NB4 (cell line): Measurements from ENCODE around the gene NARF.
A peak's percentile ranks its signal among the peaks of the same experiment; 100 is the strongest.

ENCODE experiments used
- DNase-seq: peaks from one replicate; pipeline ENCODE4 v3.0.0; 2010; ENCODE audit warnings: low read depth
- H3K4me3 ChIP-seq: one replicate; pipeline ENCODE4 v1.5.1; 2011; ENCODE audit warnings: mild to moderate bottlenecking, low read depth, low read length, moderate library complexity
- MYC ChIP-seq: IDR thresholded peaks from 2 replicates; pipeline ENCODE4 v1.6.1; 2011; ENCODE audit warnings: low read depth, low read length
- POLR2A ChIP-seq: IDR thresholded peaks from 2 replicates; pipeline ENCODE4 v1.6.1; 2011; ENCODE audit warnings: mild to moderate bottlenecking; ENCODE audit not compliant: insufficient read length; ENCODE audit errors: extremely low read depth
- TF ChIP-seq, protein P1 (sequence below): IDR thresholded peaks from one replicate; pipeline ENCODE4 v1.5.1; 2012; ENCODE audit warnings: low read depth, low read length
- TF ChIP-seq, protein P2 (sequence below): IDR thresholded peaks from 2 replicates; pipeline ENCODE4 v1.6.1; 2011; ENCODE audit warnings: low read depth, low read length

The NARF gene

DNA sequence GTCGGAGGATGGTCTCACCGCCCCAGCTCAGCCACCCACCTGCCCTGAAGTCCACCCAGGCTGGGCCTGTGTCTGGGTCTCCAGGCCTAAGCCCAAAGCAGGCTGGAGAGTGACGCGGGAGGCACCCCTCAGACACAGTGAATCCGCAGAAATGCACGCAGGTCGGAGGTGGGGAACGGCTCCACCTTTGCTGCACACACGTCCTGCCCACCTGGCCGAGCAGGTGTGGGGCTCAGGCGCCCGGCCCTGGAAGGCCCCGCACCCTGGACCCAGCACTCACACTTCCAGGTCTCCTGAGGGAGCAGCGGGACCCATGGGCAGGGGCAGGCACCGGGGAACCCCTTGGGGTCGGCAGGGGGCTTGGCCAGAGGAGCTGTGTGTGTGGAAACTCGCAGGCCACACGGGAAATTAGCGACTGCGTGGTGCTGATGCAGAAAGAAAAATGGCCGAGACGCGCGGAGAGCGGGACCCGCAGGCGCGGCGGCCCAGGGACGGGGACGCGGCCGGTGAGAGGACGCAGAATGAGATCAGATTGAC, 18.6 kb upstream of the NARF start:
- TF ChIP-seq, protein P1, sequence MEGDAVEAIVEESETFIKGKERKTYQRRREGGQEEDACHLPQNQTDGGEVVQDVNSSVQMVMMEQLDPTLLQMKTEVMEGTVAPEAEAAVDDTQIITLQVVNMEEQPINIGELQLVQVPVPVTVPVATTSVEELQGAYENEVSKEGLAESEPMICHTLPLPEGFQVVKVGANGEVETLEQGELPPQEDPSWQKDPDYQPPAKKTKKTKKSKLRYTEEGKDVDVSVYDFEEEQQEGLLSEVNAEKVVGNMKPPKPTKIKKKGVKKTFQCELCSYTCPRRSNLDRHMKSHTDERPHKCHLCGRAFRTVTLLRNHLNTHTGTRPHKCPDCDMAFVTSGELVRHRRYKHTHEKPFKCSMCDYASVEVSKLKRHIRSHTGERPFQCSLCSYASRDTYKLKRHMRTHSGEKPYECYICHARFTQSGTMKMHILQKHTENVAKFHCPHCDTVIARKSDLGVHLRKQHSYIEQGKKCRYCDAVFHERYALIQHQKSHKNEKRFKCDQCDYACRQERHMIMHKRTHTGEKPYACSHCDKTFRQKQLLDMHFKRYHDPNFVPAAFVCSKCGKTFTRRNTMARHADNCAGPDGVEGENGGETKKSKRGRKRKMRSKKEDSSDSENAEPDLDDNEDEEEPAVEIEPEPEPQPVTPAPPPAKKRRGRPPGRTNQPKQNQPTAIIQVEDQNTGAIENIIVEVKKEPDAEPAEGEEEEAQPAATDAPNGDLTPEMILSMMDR: no peak
- TF ChIP-seq POLR2A: no peak
- TF ChIP-seq, protein P2, sequence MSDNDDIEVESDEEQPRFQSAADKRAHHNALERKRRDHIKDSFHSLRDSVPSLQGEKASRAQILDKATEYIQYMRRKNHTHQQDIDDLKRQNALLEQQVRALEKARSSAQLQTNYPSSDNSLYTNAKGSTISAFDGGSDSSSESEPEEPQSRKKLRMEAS: no peak
- no peak for TF ChIP-seq MYC
- no peak overlapping the region for H3K4me3 ChIP-seq
- DNase-seq: no peak

DNA sequence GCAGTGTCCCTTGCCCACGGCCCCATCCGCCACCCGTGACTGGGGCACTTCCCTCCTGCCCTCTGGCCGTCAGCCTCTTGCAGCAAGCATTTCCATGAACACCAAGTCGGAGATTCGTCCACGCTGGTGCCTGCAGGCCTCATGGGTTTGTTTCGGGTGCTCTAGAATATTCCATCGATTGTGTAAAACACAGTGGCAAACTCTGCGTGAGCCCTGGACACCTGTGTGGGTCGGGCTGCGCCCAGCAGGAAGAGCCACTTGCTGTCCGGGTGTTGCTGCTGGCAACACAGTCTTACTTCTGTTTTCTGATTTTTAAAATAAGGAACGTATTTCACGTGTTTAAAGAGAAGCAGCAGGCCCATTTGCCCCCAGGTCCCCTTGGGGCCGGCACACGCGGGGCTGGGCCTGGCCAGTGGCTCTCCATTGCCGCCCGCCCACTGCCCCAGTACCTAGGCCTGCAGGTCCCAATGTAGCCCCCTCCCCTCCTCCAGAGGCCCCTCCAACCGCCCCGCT, 18.0 kb upstream of the NARF start:
- no peak overlapping the region for H3K4me3 ChIP-seq
- DNase-seq: peak; percentile 65
- TF ChIP-seq, protein P2: peak; percentile 76
- TF ChIP-seq POLR2A: no peak
- TF ChIP-seq, protein P1: no peak
- TF ChIP-seq MYC: peak; percentile 61; the same call in 1 of the 2 replicates

DNA sequence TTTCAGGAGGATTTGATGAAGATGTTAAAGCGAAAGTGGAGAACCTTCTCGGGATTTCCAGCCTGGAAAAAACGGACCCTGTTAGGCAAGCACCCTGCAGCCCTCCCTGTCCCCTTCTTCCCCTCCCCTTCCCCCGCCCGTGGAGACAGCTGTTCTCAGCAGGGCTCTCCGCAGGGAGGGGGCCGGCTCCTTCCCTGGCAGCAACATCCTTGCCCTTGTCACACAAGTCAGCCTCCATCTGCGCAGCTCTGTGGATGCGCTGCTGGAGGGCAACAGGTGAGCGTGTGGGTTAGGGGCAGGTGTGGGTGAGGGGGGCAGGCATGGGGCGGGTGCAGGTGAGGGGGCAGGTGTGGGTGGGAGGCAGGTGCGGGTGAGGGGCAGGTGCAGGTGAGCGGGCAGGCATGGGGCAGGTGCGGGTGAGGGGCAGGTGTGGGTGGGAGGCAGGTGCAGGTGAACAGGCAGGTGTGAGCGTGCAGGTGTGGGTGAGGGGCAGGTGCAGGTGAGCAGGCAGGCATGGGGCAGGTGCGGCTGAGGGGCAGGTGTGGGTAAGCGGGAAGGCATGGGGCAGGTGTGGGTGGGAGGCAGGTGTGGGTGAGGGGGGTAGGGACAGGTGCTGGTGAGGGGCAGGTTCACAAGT, 17.4 kb upstream of the NARF start:
- no peak for TF ChIP-seq MYC
- TF ChIP-seq, protein P2: no peak
- no peak for TF ChIP-seq POLR2A
- TF ChIP-seq, protein P1: no peak
- peak; percentile 74 for DNase-seq
- no peak overlapping the region for H3K4me3 ChIP-seq

DNA sequence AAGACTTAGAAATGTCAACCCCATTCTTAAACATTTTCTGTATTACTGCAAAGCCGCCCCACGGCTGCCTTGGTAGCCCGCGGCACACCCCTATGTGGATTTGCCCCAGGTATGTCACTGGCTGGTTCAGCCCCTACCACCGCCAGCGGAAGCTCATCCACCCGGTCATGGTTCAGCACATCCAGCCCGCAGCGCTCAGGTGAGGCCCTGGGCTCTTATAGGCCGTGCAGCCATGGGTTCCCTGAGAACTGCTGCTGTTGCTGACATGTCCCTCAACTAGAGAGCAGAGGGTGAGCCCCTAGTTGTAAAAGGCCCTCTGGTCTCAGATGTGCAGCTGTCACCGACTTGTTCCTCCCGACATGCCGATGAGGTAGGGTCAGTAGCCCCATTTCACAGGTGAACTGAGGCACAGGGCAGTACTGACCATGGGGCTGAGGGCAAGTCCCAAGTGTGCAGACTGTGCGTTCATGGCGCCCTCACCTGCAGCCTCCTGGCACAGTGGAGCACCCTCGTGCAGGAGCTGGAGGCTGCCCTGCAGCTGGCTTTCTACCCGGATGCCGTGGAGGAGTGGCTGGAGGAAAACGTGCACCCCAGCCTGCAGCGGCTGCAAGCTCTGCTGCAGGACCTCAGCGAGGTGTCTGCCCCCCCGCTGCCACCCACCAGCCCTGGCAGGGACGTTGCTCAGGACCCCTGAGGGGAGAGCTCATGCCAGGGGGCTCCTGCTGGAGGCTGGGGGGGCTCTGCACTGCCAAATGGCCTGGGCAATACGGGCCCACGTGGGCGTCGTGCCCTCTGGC, 16.7 kb upstream of the NARF start:
- TF ChIP-seq, protein P1: no peak
- TF ChIP-seq POLR2A (no peak), MYC (no peak)
- TF ChIP-seq, protein P2: no peak
- no peak for DNase-seq
- no peak overlapping the region for H3K4me3 ChIP-seq

DNA sequence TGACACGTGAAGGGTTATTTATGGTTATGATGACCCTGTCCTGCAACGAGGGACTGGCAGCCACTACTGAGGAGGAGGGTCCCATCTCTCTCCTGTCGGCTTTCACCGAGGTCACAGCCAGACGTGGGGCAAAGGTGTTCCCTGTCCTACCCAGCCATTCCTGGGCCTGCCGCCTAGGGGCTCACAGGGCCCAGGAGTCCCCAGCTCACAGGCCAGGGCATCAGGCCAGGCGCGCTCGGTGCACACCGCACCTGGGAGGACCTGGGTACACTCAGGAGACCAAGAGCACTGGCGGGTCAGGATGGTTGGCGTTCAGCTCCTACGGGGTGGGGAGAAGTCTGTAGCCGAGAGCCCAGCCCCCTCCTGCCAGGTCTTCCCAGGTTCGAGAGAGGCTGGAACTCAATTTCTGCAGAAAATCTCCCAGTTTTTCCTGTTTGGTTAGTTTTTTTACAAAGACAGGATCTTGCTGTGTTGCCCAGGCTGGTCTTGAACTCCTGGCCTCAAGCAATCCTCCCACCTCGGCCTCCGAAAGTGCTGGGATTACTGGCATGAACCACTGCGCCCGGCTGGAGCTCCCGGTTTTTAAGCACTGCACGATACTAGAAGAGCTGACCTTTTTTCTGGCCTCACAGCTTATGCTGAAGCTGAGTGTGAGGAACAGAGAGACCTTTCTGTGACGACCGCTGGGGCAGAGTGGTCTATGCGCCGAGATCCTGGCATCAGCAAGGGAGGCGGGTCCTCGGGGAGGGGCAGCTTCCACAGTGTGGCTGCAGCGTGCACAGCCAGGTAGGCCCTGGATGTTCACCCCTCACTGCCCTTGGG, 15.7 kb upstream of the NARF start:
- no peak overlapping the region for H3K4me3 ChIP-seq
- no peak for DNase-seq
- TF ChIP-seq, protein P1: no peak
- TF ChIP-seq, protein P2: no peak
- TF ChIP-seq MYC (no peak), POLR2A (no peak)
